22Rv1 (cell line): ENCODE measurements around the gene CYP4V2.

Experiments
- ZFX ChIP-seq: fragments of 450-650 bp; IDR thresholded peaks from 2 replicates; pipeline ENCODE4 v1.6.1; 2017; ENCODE audit warnings: antibody characterized with exemption, borderline replicate concordance
- TF ChIP-seq, protein P1 (sequence below): fragments of 450-650 bp; IDR thresholded peaks from 2 replicates; pipeline ENCODE4 v1.5.1; 2017; ENCODE audit warnings: mild to moderate bottlenecking

DNA sequence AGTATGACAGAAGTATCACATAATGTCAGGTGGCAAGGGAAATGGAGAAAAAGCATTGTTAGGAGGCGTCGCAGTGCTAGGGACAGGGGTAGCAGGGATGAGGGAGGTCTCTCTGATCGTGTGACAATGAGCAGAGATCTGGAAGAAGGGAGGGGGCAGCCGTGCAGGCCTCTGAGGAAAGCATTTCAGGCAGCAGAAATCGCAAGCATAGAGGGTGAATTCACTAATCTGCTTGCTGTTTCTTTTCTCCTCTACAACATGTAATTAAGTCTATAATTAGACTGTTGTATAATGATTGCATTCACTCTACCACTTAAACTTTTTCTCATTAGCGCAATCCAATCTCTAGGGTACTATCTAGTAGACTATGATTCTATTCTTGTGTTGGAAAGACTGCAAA is 9.1 kb downstream of the CYP4V2 start:
- TF ChIP-seq, protein P1, sequence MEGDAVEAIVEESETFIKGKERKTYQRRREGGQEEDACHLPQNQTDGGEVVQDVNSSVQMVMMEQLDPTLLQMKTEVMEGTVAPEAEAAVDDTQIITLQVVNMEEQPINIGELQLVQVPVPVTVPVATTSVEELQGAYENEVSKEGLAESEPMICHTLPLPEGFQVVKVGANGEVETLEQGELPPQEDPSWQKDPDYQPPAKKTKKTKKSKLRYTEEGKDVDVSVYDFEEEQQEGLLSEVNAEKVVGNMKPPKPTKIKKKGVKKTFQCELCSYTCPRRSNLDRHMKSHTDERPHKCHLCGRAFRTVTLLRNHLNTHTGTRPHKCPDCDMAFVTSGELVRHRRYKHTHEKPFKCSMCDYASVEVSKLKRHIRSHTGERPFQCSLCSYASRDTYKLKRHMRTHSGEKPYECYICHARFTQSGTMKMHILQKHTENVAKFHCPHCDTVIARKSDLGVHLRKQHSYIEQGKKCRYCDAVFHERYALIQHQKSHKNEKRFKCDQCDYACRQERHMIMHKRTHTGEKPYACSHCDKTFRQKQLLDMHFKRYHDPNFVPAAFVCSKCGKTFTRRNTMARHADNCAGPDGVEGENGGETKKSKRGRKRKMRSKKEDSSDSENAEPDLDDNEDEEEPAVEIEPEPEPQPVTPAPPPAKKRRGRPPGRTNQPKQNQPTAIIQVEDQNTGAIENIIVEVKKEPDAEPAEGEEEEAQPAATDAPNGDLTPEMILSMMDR: no peak
- no peak for TF ChIP-seq ZFX
